Upper lobe of left lung (tissue), 6 donors: ENCODE measurements around the gene TBL1XR1. TPM values are rescaled to one million over a fixed set of nuclear protein-coding genes. Genes with fewer than 3 reads are reported as not detected.

Source experiments
- ATAC-seq, 2 donors: fragments of 200-7000 bp; cut with Tn5 transposase; one replicate each; pipeline ENCODE4 v1.9.1; 2022; ENCODE audit warnings: mild to moderate bottlenecking in 2 of 2, moderate library complexity in 2 of 2; ENCODE audit not compliant: low FRiP score in 2 of 2
- DNase-seq, 2 donors: peaks; one replicate each; pipeline ENCODE4 v3.0.0-alpha.2; 2019 to 2020
- H3K27ac ChIP-seq, 4 donors: fragments of 200-600 bp; sonication (generic); one replicate each; pipeline ENCODE4 v1.5.1; 2016 to 2019
- H3K27me3 ChIP-seq, 4 donors: fragments of 200-600 bp; sonication (generic); one replicate each; pipeline ENCODE4 v1.5.1; 2017 to 2019
- H3K36me3 ChIP-seq, 4 donors: fragments of 200-600 bp; sonication (generic); one replicate each; pipeline ENCODE4 v1.5.1; 2016 to 2019
- H3K4me1 ChIP-seq, 4 donors: fragments of 200-600 bp; sonication (generic); one replicate each; pipeline ENCODE4 v1.5.1; 2018 to 2019
- H3K4me3 ChIP-seq, 4 donors: fragments of 200-600 bp; sonication (generic); one replicate each; pipeline ENCODE4 v1.5.1; 2017 to 2019; ENCODE audit warnings: mild to moderate bottlenecking in 2 of 4, moderate library complexity in 1 of 4
- H3K9me3 ChIP-seq, 4 donors: fragments of 200-600 bp; sonication (generic); one replicate each; pipeline ENCODE4 v1.5.1; 2018 to 2019
- CTCF ChIP-seq, 6 experiments: fragments of 450-650 bp in 4 of 6; fragments of 200-600 bp in 2 of 6; sonication (generic) in 2 of 6; IDR thresholded peaks; one replicate each; pipeline ENCODE4 v1.5.1; 2016 to 2019; ENCODE audit warnings: antibody characterized with exemption in 6 of 6
- EP300 ChIP-seq, 4 donors: sonication (generic); formaldehyde crosslinking; IDR thresholded peaks; one replicate each; pipeline ENCODE4 v1.5.1; 2017; ENCODE audit warnings: antibody characterized with exemption in 4 of 4, control low read depth in 2 of 4
- POLR2A ChIP-seq, 4 donors: fragments of 450-650 bp; IDR thresholded peaks; one replicate each; pipeline ENCODE4 v1.5.1; 2016 to 2017; ENCODE audit warnings: antibody characterized with exemption in 4 of 4, mild to moderate bottlenecking in 2 of 4
- POLR2AphosphoS5 ChIP-seq, 2 donors: sonication (generic); formaldehyde crosslinking; IDR thresholded peaks; one replicate each; pipeline ENCODE4 v1.5.1; 2017; ENCODE audit warnings: antibody characterized with exemption in 2 of 2
- WGBS, 2 donors: methylation state at CpG; one replicate each; pipeline ENCODE4 v1.1.5; 2017 to 2018; 5-methylcytosine and 5-hydroxymethylcytosine counted together
- total RNA-seq, 6 donors: library from RNA; depleted of rRNA in 4 of 6; stranded (reverse); fragments of >200 nt in 4 of 6; gene quantifications; one replicate each; pipeline versions ENCODE4 v1.1.0 to v1.2.1, GENCODE V29; 2016 to 2021
- donor health status: DM: no; HTN: no; CAD: no; lungs with moderate emphysema.
- donor health status: DM: no; HTN: yes; CAD: no; lungs with severe emphysema.

TBL1XR1 gene
- total RNA-seq, 6 donors from 2014 or later: 46.1 to 156 (median 86.6) TPM

DNA sequence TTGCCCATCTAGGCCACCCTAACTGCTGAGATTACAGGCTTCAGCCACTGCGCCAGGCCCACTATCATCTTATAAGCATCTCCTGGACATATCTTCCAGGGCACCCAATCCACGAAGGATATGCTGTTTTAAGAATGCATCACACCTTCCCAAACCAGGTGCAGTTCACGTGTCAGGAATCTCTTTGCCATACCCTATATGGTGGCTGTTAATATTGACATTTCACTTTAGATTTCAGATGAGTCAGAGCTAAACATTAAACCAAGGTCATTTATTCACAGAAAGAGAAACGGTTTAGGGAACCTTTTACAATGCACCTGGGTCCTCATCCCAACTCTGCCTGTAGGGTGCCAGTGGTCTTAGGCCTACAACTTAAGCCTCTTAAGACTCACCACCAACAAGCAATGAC is 85.7 kb downstream of the TBL1XR1 start:
- no peak for ATAC-seq
- DNase-seq: no peak
- 69 to 77% methylated on average over 4 of the region's 4 CpGs for WGBS, 2 donors

GRCh38 chr3:177110895-177111294 is 86.4 kb downstream of the TBL1XR1 start:
- ATAC-seq: no peak
- 61 to 69% methylated on average over 3 of the region's 3 CpGs for WGBS, 2 donors
- no peak overlapping the region for H3K4me3 ChIP-seq

More for the DNA sequence above, 85.7 kb downstream of the TBL1XR1 start:
- Histone ChIP-seq H3K27ac (no peak overlapping the region), H3K36me3 (no peaks in the 10 kb centered on the region), H3K4me1 (peaks cover 15 to 34% (median 26%) of the 10 kb centered on the region in 4 donors), H3K27me3 (no peaks in the 10 kb centered on the region), H3K4me3 (no peak overlapping the region), H3K9me3 (no peaks in the 10 kb centered on the region)
- no peak for TF ChIP-seq POLR2AphosphoS5 (IDR thresholded peaks at IDR 0.05)
- no peak for TF ChIP-seq CTCF (IDR thresholded peaks at IDR 0.05)
- no peak for TF ChIP-seq EP300 (IDR thresholded peaks at IDR 0.05)
- TF ChIP-seq POLR2A (IDR thresholded peaks at IDR 0.05): no peak

GRCh38 chr3:177110386-177110785 is 86.9 kb downstream of the TBL1XR1 start:
- Histone ChIP-seq H3K27ac (no peak overlapping the region), H3K9me3 (no peaks in the 10 kb centered on the region), H3K36me3 (no peaks in the 10 kb centered on the region), H3K4me1 (peaks cover 25 to 44% (median 36%) of the 10 kb centered on the region in 4 donors), H3K4me3 (no peak overlapping the region), H3K27me3 (no peaks in the 10 kb centered on the region)
- DNase-seq: no peak
- TF ChIP-seq POLR2AphosphoS5 (IDR thresholded peaks at IDR 0.05) (no peak), POLR2A (IDR thresholded peaks at IDR 0.05) (no peak), CTCF (IDR thresholded peaks at IDR 0.05) (no peak)
- ATAC-seq: no peak
- 54 to 56% methylated on average over 2 of the region's 2 CpGs for WGBS, 2 donors

More at GRCh38 chr3:177110895-177111294, 86.4 kb downstream of the TBL1XR1 start:
- peaks cover 21 to 40% (median 32%) of the 10 kb centered on the region in 4 donors for H3K4me1 ChIP-seq
- H3K36me3 ChIP-seq: no peaks in the 10 kb centered on the region
- H3K27ac ChIP-seq: no peak overlapping the region
- H3K9me3 ChIP-seq: no peaks in the 10 kb centered on the region
- no peak for DNase-seq
- H3K27me3 ChIP-seq: no peaks in the 10 kb centered on the region
- TF ChIP-seq EP300 (IDR thresholded peaks at IDR 0.05) (no peak), POLR2AphosphoS5 (IDR thresholded peaks at IDR 0.05) (no peak), POLR2A (IDR thresholded peaks at IDR 0.05) (no peak), CTCF (IDR thresholded peaks at IDR 0.05) (no peak)

DNA sequence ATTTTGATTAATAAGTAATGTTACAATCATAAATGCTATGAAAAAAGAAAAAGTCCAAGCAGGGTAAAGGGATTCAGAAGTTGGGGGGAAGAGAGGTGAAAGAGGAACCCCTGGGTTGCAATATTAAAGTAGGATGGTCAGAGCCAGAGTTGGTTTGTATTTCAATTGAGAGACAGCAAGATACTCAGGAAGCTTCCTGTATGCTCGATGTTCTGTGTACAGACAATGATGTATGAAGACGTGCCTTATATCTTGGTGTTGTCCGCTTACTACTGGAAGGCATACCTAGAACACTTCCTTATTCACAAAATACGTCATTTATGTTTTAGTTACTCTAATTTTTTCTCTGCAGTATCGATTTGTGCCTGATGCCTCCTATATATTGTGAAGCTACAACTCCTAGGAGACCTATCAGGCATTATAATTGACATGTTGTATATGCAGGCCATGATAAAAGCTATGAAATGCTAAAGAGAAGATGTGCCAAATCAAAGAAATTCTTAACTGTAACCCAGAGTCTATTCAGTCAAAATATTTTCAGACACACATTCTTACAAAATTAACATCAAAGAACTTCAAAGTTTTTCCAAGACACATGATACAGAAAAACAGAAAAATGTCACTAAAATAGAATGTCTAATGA is 87.5 kb downstream of the TBL1XR1 start:
- ATAC-seq (peak in 1 of 2 donors; percentile 26), DNase-seq (no peak)
- Histone ChIP-seq H3K27me3 (no peaks in the 10 kb centered on the region), H3K4me1 (peaks cover 28 to 50% (median 42%) of the 10 kb centered on the region in 4 donors), H3K36me3 (no peaks in the 10 kb centered on the region), H3K27ac (peak overlapping the region in 1 of 4 donors; percentile 42), H3K9me3 (no peaks in the 10 kb centered on the region), H3K4me3 (no peak overlapping the region)
- WGBS, 2 donors: 41 to 69% methylated on average over 5 of the region's 5 CpGs
- TF ChIP-seq POLR2A (IDR thresholded peaks at IDR 0.05) (no peak), CTCF (IDR thresholded peaks at IDR 0.05) (no peak), POLR2AphosphoS5 (IDR thresholded peaks at IDR 0.05) (no peak), EP300 (IDR thresholded peaks at IDR 0.05) (no peak)

- no peak for TF ChIP-seq POLR2AphosphoS5 (IDR thresholded peaks at IDR 0.05)
- no peak for TF ChIP-seq POLR2A (IDR thresholded peaks at IDR 0.05)
- no peak for TF ChIP-seq EP300 (IDR thresholded peaks at IDR 0.05)
- no peak for TF ChIP-seq CTCF (IDR thresholded peaks at IDR 0.05)
- Histone ChIP-seq H3K4me3 (no peak overlapping the region), H3K4me1 (peaks cover 29 to 58% (median 50%) of the 10 kb centered on the region in 4 donors), H3K36me3 (no peaks in the 10 kb centered on the region), H3K9me3 (no peaks in the 10 kb centered on the region), H3K27me3 (no peaks in the 10 kb centered on the region), H3K27ac (no peak overlapping the region)
- DNase-seq (no peak), ATAC-seq (no peak)
- 50 to 68% methylated on average over 2 of the region's 2 CpGs for WGBS, 2 donors
Observed at GRCh38 chr3:177108648-177109047, 88.6 kb downstream of the TBL1XR1 start.
